NT2/D1 (cell line): ENCODE measurements around the gene BABAM2.
"Not testable (repeated sequence)": the region's sequence is repeated elsewhere in the genome, so short reads cannot be mapped to it uniquely, and the experiment has no call there.

ENCODE experiments used
- DNase-seq: peaks from one replicate; pipeline ENCODE4 v3.0.0-alpha.2; 2011; ENCODE audit warnings: low read depth, low spot score
- H3K27me3 ChIP-seq: 2 replicates; pipeline ENCODE4 v1.6.0; 2011; ENCODE audit warnings: mild to moderate bottlenecking; ENCODE audit not compliant: insufficient read length, insufficient read depth
- H3K36me3 ChIP-seq: 2 replicates; pipeline ENCODE4 v1.6.1; 2011; ENCODE audit warnings: mild to moderate bottlenecking, low read length, mixed read lengths; ENCODE audit not compliant: insufficient read depth, insufficient read length
- H3K4me1 ChIP-seq: 2 replicates; pipeline ENCODE4 v1.5.1; 2011; ENCODE audit not compliant: insufficient read depth, insufficient read length
- H3K4me3 ChIP-seq: 2 replicates; pipeline ENCODE4 v1.5.1; 2011; ENCODE audit warnings: low read depth; ENCODE audit not compliant: insufficient read length
- H3K9ac ChIP-seq: 2 replicates; pipeline ENCODE4 v1.6.0; 2011; ENCODE audit warnings: low read depth; ENCODE audit not compliant: insufficient read length
- H3K9me3 ChIP-seq: 2 replicates; pipeline ENCODE4 v1.5.1; 2011; ENCODE audit warnings: mild to moderate bottlenecking, low read length; ENCODE audit not compliant: insufficient read depth
- SUZ12 ChIP-seq: IDR thresholded peaks from 2 replicates; pipeline ENCODE4 v1.6.1; 2011; ENCODE audit not compliant: insufficient read length, insufficient read depth; ENCODE audit errors: extremely low read depth
- YY1 ChIP-seq: IDR thresholded peaks from 2 replicates; pipeline ENCODE4 v1.6.1; 2011; ENCODE audit not compliant: insufficient read length, insufficient read depth
- ZNF274 ChIP-seq: IDR thresholded peaks from 2 replicates; pipeline ENCODE4 v1.6.1; 2011; ENCODE audit warnings: mild to moderate bottlenecking, low read depth, low read length

Gene BABAM2

GRCh38 chr2:28327956-28328922 lies 437.7 kb downstream of the BABAM2 start:
- TF ChIP-seq ZNF274, result no peak
- no peak for TF ChIP-seq SUZ12
- TF ChIP-seq YY1, result no peak
- Histone ChIP-seq H3K4me3 (no peak overlapping the region), H3K4me1 (peaks cover 15% of the 10 kb centered on the region), H3K27me3 (no peaks in the 10 kb centered on the region), H3K9ac (no peak overlapping the region), H3K9me3 (no peaks in the 10 kb centered on the region), H3K36me3 (no peaks in the 10 kb centered on the region)
- no peak for DNase-seq

DNA sequence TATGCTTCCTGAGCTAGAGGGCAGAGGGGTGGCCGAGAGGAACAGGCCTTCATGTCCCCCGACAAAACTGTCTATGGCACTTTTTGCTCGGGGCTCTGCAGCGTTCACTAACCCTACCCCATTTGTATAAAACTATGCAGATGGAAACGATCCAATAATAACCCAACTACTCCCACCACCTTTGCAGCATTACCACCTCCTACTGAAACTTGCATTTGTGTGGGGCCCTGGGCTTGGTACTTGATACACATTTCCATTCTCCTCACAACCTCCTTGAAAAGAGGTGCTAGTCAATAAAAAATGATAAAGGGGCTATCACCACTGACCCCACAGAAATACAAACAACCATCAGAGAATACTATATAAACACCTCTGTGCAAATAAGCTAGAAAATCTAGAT lies 438.7 kb downstream of the BABAM2 start:
- Histone ChIP-seq H3K27me3 (no peaks in the 10 kb centered on the region), H3K4me3 (no peak overlapping the region), H3K9me3 (no peaks in the 10 kb centered on the region), H3K4me1 (peaks cover 15% of the 10 kb centered on the region), H3K36me3 (no peaks in the 10 kb centered on the region), H3K9ac (no peak overlapping the region)
- no peak for TF ChIP-seq SUZ12
- TF ChIP-seq ZNF274, result no peak
- TF ChIP-seq YY1, result no peak
- no peak for DNase-seq

DNA sequence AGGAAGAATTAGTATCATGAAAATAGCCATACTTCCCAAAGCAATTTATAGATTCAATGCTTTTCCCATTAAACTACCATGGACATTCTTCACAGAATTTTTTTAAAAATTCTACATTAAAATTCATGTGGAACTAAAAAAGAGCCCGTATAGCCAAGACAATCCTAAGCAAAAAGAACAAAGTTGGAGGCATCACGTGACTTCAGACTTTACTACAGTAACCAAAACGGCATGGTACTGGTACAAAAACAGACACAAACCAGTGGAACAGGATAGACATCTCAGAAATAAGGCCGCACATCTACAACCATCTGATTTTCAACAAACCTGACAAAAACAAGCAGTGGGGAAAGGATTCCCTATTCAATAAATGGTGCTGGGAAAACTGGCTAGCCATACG lies 440.2 kb downstream of the BABAM2 start:
- not testable (repeated sequence) for H3K4me1 ChIP-seq, H3K9ac ChIP-seq

DNA sequence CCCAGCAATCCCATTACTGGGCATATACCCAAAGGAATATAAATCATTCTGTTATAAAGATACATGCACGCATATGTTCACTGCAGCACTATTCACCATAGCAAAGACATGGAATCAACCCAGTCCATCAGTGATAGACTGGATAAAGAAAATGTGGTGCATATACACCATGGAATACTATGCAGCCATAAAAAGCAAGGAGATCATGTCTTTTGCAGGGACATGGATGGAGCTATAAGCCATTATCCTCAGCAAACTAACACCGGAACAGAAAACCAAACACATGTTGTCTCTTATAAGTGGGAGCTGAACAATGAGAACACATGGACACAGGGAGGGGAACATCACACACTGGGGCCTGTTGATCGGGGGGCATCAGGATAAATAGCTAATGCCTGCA lies 441.3 kb downstream of the BABAM2 start:
- not testable (repeated sequence) for H3K9me3 ChIP-seq, H3K27me3 ChIP-seq, H3K9ac ChIP-seq, H3K4me1 ChIP-seq, H3K36me3 ChIP-seq, H3K4me3 ChIP-seq, DNase-seq

More for the DNA sequence above, 440.2 kb downstream of the BABAM2 start:
- H3K9me3 ChIP-seq, DNase-seq, H3K4me3 ChIP-seq, H3K36me3 ChIP-seq, H3K27me3 ChIP-seq: not testable (repeated sequence)

GRCh38 chr2:28332696-28333095 lies 442.2 kb downstream of the BABAM2 start:
- no peaks in the 10 kb centered on the region for H3K4me1 ChIP-seq
- TF ChIP-seq ZNF274 (no peak), SUZ12 (no peak), YY1 (no peak)
- no peaks in the 10 kb centered on the region for H3K9me3 ChIP-seq
- H3K9ac ChIP-seq, result no peak overlapping the region
- H3K4me3 ChIP-seq, result no peak overlapping the region
- no peak for DNase-seq
- H3K36me3 ChIP-seq, result no peaks in the 10 kb centered on the region
- H3K27me3 ChIP-seq, result no peaks in the 10 kb centered on the region

GRCh38 chr2:28333606-28334526 lies 443.3 kb downstream of the BABAM2 start:
- DNase-seq, result no peak
- H3K4me1 ChIP-seq, result no peaks in the 10 kb centered on the region
- no peak overlapping the region for H3K4me3 ChIP-seq
- no peak for TF ChIP-seq ZNF274
- no peak for TF ChIP-seq SUZ12
- TF ChIP-seq YY1, result no peak
- H3K9ac ChIP-seq, result no peak overlapping the region
- H3K27me3 ChIP-seq, result no peaks in the 10 kb centered on the region
- H3K9me3 ChIP-seq, result no peaks in the 10 kb centered on the region
- H3K36me3 ChIP-seq, result no peaks in the 10 kb centered on the region

DNA sequence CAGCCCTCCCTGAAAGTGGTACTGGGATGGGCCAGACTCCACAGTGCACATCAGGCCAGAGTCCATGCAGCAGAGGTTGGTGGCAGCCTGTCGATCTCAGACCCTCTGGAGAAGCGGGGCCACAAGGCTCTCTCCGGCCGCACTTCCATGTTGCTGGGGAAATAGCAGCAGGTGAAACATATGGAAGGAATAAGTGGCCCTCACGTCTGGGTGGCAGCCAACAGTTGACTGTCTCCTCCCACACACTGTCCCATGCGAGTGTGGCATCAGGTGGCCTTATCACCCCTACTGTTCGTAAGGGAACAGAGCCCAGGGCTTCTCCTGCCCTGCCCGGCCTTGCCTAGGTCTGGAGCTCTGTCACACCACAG lies 444.0 kb downstream of the BABAM2 start:
- H3K9me3 ChIP-seq, result no peaks in the 10 kb centered on the region
- no peak for DNase-seq

GRCh38 chr2:28335265-28335664 lies 444.7 kb downstream of the BABAM2 start:
- not testable (repeated sequence) for H3K4me3 ChIP-seq, H3K36me3 ChIP-seq, H3K27me3 ChIP-seq, H3K9ac ChIP-seq, H3K4me1 ChIP-seq, H3K9me3 ChIP-seq, DNase-seq

More for the DNA sequence above, 444.0 kb downstream of the BABAM2 start:
- H3K4me1 ChIP-seq, result no peaks in the 10 kb centered on the region
- H3K27me3 ChIP-seq, result no peaks in the 10 kb centered on the region
- no peaks in the 10 kb centered on the region for H3K36me3 ChIP-seq
- no peak overlapping the region for H3K9ac ChIP-seq
- TF ChIP-seq YY1 (no peak), SUZ12 (no peak), ZNF274 (no peak)
- H3K4me3 ChIP-seq, result no peak overlapping the region
